GM21360 (cell line): ENCODE data around the gene RNGTT.
"Not testable (repeated sequence)": the region's sequence is repeated elsewhere in the genome, so short reads cannot be mapped to it uniquely, and the experiment has no call there.

ENCODE experiments used
- ATAC-seq: cut with Tn5 transposase; IDR thresholded peaks from one replicate; pipeline ENCODE4 v1.9.1; 2021; ENCODE audit warnings: mild to moderate bottlenecking, moderate library complexity; ENCODE audit not compliant: unreplicated experiment

Gene RNGTT

DNA sequence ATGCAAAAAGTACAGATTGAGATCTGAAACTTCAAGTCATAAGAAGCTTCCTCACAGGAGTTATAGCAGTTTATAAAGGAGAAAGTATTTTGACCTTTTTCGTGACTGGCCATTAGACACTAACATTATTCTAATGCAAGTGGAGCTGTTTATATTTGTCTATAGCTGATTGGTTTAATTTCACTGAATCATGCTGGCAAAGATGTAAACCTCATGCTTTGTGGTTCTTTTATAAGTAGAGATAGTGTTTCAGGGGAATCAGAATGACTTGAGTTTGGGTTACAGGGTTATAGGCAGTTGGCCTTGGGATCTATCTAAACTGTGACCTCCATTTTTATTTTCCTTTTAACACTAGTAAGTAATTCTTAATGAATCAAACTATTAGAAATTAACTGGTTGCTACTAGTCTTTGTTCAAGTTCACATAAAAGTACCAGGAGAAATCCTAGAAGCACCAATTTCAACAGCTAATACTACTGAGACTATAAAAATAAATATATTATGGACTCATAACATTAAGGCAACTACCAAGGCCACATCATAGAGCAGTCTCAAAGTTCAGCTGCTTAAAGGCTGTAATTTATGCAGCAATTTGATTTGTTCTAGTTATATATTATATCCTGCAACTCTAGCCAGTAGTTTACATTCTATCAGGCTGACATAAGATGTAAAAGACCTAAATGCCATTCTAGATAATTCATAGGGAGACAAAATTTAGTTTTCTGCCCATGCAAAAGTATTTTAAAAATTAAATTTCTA, 94.0 kb downstream of the RNGTT start:
- ATAC-seq = no peak

DNA sequence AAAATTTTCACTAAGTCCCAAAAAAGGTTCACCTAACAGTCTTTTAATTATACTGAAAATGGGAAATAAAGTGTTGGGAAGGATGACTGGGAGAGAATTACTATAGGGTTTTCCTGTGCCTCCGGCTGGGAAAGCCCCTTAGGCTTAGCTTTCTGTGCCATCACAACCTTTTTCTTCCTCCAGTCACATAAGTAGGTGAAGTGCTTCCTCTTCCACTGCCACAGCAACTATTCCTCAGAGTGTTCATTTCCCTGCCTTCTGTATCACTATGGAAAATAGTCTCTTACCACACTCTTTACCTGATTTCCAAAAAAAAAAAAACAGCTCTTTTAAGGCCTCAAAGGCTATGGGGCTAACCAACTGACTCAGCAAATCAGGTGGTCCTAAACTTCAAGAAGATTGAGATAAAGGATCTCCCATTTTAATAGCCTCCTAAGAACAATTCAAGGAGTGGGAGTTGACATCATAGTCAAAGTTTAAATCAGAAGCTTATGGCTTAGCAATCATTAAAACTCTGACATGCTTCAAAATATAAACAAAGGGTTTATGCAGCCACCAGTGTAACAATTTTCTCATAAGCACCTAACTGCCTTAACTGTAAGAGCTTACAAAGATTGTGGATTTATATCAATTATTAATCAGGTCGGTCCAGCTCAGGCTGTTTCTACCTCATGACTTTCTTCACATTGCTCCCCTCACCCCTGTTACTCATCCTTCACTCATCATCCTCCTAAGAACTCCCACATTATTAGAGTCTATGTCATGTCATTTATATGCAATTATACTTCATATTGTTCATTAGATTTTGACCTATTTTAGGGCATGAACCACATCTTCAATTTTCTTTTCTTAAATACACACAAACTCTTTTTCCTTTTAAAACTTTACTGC, 95.3 kb downstream of the RNGTT start:
- ATAC-seq = no peak

DNA sequence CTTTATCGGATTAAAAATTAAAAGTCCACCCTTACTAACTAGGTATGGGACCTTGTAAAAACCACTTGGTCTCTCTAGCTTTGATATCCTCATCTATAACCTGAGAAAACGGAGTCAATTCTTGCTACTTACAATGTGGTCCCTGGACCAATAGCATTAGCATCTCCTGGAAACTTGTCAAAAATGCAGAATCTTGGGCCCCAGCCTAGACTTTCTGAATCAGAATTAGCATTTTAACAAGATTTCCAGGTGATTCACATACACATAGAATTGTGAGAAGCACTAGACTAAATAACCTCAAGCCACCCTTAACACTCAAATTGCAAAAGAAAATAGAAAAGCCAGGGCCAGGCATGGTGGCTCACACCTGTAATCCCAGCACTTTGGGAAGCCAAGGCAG, 96.6 kb downstream of the RNGTT start:
- no peak for ATAC-seq

DNA sequence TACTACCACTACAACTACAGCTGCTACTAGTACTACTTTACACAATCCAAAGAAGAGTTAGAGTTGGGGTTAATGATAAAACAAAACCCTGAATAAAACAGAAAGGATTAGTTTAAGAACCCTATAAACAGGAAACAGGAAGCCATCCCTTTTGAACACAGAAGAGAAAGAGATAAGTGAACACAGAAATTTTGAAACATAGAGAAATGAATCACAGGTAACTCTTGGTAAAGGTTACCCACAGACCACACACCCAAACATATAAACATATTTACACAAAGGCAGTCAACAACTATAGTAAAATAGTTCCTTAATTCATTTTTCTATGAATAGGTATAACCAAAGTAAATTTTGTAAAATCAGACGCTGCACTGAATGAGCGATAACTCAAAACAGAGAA, 98.1 kb downstream of the RNGTT start:
- no peak for ATAC-seq

DNA sequence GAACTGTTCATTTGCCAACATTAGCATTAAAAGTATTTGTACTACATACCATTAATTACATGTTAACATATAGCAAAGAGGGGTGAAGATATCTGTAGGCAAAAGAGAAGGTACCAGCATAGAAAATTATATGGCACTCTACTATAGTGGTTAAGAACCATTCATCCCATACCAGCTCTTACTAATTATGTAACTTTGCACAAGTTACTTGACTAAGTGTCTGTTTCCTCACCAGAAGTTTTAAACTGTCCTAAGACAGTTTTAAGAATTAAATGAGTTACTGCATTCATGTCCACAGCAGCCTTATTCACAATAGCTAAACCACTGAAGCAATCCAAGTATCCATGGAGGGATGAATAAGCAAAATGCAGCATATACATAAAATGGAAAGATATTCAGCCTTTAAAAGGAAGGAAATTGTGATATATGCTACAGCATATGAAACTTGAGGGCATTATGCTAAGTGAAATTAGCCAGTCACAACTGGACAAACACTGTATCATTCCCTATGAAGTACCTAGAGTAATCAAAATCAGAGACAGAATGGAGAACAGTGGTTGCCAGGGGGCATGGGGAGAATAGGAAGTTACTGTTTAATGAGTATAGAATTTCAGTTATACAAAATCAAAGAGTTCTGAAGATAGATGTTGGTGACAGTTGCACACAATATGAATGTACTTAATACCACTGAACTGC, 98.9 kb downstream of the RNGTT start:
- ATAC-seq = no peak

DNA sequence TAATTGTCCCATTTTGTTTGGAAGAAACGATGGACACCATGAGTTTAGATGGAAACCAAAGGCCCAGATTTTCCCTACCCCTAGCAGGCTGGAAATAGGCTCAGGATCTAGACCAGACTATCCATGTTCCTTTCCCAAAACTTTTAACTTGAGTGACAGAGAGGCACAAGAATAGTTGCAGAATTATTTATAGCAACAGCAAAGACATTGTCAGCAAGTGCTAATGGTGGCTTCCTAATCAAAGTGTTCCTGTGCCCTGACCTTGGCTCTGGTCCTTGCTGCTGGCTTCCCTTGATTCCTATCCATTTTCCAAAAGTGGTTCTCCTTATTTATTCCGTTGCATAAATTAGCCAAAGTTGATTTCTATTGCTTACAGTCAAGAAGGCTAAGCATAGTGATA, 103.1 kb downstream of the RNGTT start:
- ATAC-seq = no peak

DNA sequence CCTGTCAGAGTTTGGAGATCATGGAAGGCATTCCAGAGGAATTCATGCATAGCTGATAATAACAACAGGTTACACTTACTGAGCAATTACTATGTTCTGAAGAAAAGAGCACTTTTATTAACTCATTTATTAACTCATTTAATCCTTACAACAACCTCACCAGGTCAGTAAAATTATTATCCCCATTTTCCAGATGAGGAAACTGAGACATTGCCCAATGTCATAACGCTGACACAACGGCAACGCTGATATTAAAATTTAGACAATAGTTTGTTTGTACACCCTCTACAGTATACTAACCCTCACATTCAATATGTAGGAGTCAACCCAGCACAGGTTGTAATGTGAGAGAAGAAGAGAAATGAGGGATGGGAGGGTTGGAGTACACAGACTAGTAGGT, 105.0 kb downstream of the RNGTT start:
- no peak for ATAC-seq

DNA sequence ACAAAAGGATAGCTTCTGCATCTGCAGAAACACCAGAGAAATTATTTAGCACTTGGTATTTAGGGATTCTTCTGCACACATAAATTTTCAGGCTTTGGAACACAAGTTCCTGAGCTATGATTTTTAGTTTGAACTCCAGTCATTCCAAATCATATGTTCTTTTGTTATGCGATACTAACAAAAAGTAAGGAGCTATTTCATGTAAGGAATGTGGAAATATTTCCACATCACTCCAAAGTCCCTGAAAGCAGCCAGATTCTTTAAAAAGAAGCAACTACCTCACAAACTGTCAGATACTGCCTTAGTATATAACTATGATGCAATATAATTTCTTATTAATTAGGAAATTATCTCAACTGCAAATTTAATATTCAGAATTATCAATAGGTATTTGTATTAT, 106.9 kb downstream of the RNGTT start:
- no peak for ATAC-seq

DNA sequence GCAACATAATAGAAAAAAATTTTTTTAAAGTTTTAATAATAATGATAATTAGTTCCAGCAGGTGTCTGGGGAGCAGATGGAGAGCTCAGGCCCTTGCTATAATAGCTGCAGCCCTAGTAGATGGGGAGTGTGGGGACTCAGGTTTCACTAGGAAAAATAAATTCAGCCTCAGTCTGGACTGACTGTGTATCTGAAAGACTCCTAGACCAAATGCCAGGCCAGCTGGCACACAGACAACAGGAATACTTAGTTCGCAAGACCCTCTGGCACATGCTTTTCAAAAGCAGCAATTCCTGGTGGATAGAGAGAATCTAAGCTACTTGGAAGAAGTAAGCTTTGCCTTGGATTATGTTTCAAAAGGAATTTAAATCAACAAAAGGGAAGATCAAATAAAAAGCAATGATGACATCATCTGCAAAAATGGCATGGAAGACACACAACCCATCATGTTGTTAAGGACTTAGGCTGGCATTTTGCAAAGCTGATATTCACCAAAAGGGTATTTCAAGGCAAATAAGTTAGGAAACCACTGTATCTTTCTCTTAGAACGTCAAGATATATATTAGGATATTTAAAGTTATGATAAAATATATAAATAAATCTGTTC, 107.8 kb downstream of the RNGTT start:
- ATAC-seq = no peak

DNA sequence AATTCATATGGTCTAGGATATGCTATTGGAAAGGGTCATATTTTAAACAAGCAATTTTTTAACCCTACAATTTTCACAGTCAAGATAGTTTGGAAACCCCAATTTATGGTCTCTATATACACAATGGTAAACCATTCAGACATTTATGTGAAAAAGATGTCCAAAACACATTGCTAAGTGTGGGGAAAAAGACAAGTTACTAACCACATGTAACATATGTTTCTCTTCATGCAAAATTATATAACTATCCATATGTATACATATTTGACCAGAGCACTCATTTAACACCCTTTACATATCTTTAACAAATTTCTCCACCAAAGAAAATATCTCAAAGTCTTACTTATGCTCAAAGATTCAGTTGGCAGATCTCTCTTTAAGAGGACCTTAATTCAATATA, 110.6 kb downstream of the RNGTT start:
- no peak for ATAC-seq

DNA sequence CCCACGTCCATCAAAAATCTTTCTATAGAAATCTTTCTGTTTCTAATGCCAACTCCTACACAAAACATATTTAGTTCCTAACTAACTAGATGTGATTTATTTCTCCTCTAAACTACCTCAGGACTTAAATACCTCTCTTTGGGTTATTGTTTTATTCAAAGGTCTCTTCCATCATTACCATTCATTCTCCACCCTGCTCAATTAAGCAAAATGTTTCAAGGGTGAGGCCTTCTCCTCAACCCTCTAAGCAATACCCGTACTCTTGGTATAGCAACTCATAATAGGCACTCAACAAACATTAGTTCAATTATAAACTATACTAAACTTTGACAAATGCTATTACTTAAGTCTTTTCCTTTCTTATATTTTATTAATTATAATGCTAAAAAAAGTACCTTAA, 111.4 kb downstream of the RNGTT start:
- ATAC-seq = no peak

DNA sequence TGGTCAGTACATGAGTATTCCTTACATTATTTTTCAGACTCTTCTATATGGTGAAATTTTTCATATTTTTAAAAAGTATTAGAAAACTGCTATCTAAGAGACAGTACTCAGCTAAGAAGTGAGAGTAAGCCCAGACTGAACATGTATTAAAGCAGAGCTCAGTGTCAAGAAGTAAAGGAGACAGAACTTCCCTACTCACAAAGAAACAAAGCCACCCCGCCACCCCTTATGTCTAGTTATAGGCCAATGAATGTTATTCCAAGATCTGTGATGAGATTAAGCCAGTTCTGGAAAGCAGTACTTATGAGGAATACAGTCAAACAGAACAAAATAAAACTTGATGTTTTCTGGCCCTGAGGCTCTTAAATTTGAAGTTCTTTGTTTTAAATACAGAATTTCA, 114.5 kb downstream of the RNGTT start:
- no peak for ATAC-seq

DNA sequence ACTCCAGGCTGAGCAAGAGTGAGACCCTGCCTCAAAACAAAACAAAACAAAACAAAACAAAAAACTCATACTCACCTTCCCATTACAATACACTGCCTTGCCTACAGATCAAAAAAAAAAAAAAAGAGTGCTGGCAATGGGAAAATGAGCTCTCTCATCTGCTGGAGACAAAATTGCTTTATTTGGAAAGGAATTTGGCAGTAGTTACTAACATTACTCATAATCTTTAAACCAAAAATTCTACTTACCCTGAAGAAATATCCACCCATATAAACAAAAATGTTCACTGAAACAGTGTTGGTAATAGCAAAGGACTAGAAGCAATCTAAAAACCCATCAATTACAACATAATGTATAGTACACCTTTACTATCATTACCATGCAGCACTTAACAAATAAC, 120.4 kb downstream of the RNGTT start:
- ATAC-seq = no peak

DNA sequence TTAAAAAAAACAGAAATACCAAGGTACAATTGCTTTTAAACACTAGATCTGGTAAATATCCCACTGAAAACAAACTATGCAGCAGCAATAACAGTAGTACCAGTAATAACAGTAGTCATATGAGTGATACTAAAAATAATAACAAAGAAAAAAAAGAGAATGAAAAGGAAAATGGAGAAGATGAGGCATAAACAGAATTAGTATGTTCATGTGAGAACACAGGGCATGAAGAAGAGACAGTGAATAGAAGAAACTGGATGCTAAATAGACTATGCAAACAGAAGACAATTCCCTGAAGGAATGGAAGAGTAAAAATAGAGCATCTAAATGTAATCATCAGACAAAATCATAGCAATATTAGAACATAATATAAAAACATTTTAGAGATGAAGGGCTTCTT, 121.1 kb downstream of the RNGTT start:
- ATAC-seq = no peak

DNA sequence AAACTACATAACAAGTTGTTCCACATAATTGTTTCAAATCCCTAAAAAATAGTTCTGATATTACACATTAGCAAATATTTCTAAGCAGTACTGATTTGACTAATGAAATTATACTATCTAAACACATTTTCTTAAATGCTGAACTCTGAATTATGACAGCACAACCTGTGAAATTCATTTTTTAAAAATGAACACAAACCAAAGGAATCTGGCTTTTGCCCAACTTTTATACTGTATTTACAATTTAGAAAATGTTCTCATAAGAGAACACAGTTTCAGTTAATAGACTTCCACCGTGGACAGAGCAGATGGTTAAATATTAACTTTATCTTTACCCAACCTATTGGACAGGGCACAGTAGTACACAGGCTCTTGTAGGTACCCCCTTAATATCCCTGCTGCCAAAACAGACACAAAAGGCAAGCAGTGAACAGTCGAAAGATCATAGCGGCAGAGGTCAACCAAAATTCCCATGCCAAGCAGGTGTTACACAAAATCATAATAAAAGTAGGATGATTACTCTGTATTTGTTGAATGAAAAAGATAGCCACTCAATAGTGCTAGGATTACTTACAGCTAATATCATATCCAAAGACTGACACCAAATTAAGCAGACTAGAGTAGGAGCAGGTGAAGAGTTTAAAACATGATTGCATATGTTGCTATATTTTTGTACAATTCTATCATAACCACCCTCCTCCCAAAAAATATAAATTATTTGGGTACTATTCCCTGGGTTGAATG, 122.5 kb downstream of the RNGTT start:
- no peak for ATAC-seq

DNA sequence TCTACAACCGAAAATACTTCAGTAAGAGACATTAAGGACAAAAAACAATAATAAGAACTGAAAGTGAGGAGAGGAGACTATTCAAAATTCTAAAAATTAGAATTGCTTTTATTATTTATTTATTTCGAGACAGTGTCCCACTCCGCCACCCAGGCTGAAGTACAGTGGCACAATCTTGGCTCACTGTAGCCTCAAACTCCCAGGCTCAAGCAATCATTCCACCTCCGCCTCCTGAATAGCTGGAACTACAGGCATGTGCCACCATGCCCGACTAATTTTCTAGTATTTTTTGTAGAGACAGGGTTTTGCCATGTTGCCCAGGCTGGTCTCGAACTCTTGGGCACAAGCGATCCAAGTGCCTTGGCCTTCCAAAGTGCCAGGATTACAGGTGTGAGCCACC, 123.1 kb downstream of the RNGTT start:
- ATAC-seq = no peak

DNA sequence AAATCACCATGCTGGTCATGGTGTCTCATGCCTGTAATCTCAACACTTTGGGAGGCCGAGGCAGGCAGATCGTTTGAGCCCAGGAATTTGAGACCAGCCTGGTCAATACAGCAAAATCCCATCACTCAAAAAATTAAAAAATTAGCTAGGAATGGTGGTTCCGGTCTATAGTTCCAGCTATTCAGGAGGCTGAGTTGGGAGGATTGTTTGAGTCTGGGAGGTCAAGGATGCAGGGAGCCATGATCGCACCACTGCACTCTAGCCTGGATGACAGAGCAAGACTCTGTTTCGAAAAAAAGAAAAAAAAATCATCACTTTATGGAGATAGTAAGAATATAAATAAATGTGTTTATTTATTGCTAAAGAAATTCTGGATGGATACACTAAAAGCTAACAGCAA, 124.1 kb downstream of the RNGTT start:
- no peak for ATAC-seq

DNA sequence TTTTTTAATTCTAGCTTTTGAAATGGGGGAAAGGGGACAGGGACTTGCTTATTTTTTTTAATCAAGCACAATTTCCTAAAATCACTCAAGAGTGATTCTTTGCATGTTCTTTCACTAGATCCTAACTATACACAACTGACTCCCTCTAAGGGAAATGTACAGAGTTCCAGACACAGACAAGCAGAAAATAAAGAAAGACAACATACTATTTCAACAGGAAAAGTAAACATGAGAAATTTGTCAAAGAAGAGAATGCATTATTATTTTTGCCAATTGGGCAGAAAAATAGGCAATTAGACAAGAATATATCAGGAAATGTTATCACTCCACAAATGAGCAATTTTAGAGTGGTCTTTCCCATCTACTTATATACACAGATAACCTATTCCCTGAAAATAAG, 128.2 kb downstream of the RNGTT start:
- ATAC-seq = no peak

DNA sequence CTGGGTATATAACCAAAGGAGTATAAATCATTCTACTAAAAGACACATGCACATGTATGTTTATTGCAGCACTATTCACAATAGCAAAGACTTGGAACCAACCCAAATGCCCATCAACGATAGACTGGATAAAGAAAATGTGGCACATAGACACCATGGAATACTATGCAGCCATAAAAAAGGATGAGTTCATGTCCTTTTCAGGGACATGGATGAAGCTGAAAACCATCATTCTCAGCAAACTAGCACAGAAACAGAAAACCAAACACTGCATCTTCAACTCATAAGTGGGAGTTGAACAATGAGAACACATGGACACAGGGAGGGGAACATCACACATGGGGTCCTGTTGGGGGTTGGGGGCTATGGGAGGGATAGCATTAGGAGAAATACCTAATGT, 130.3 kb downstream of the RNGTT start:
- not testable (repeated sequence) for ATAC-seq

DNA sequence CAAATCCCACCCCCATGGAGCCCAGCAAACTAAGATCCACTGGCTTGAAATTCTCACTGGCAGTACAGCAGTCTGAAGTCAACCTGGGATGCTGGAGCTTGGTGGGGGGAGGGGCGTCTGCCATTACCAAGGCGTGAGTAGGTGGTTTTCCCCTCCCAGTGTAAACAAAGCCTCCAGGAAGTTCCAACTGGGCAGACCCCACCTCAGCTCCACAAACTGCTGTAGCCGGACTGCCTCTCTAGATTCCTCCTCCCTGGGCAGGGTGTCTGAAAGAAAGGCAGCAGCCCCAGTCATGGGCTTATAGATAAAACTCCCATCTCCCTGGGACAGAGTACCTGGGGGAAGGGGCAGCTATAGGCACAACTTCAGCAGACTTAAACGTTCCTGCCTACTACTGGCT, 135.8 kb downstream of the RNGTT start:
- ATAC-seq = not testable (repeated sequence)

DNA sequence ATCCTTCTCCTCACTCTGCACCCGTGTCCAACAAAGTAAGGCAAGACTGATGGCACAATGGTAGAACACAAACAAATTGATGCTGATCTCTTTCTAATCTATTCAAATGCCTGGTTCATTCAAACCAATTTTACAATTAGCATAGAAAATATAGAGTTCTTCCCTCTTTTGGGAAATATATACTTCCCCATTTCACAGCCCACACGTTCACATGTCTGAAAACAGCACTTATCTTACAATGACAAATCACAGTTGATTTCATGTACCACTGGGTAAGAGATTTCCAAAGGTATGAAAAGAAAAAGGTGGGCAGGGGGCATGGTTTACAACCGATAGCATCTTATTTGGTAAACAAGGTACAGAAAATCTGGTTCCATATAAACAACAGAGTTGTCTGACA, 137.6 kb downstream of the RNGTT start:
- ATAC-seq = no peak
